Stimulated activated CD4-positive, alpha-beta T cell treated with anti-CD3 and anti-CD28 coated beads, Interleukin-4, amount 100 ng/mL, for 48 hours (primary cell): ENCODE results near the gene PRDM4.
A peak's percentile ranks its signal among the peaks of the same experiment; 100 is the strongest.

Experiments used
- DNase-seq, 2 donors: peaks; one replicate each; pipeline ENCODE4 v3.0.0-alpha.2; 2020; ENCODE audit warnings: low read depth in 2 of 2

The PRDM4 gene, protein sequence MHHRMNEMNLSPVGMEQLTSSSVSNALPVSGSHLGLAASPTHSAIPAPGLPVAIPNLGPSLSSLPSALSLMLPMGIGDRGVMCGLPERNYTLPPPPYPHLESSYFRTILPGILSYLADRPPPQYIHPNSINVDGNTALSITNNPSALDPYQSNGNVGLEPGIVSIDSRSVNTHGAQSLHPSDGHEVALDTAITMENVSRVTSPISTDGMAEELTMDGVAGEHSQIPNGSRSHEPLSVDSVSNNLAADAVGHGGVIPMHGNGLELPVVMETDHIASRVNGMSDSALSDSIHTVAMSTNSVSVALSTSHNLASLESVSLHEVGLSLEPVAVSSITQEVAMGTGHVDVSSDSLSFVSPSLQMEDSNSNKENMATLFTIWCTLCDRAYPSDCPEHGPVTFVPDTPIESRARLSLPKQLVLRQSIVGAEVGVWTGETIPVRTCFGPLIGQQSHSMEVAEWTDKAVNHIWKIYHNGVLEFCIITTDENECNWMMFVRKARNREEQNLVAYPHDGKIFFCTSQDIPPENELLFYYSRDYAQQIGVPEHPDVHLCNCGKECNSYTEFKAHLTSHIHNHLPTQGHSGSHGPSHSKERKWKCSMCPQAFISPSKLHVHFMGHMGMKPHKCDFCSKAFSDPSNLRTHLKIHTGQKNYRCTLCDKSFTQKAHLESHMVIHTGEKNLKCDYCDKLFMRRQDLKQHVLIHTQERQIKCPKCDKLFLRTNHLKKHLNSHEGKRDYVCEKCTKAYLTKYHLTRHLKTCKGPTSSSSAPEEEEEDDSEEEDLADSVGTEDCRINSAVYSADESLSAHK

DNA sequence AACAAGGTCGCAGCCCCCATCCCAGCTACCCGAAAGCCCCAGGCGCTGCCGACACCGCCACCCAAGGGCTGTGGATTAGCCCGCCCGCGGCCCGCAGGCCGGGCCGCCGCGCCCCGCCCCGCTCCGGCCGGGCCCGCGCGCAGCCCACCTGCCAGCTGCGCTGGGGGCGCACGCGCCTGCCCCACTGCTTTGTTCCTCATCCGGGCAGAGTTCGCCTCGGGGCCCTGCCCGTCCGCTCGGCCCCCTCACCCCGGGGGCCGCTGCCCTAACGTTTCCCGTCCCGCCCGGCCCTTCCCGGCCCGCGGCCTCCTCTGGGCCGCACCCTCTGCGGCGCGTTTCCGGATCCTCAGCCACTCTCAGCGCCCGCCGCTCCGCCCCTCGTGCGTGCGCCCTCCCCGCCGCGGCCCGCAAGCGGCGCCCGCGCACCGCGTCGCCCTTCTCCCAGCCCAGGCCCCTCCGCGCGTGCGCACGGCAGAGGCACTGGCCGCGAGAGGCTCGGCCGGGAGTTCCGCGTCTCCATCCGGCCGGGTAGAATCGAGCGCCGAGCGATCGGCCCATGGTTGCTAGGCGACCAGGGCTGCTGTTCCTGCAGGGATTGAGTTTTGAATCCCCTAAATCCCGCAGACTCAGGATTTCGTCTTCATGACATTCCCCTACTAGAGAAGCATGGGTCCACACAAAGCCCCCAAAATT lies at the start of gene PRDM4:
PRDM4 (minus strand) TSS at position 329 of the 693 bp plus-strand sequence. CDS start 622 bp downstream, outside the sequence.
- DNase-seq, result peak; percentile 79 to 87

DNA sequence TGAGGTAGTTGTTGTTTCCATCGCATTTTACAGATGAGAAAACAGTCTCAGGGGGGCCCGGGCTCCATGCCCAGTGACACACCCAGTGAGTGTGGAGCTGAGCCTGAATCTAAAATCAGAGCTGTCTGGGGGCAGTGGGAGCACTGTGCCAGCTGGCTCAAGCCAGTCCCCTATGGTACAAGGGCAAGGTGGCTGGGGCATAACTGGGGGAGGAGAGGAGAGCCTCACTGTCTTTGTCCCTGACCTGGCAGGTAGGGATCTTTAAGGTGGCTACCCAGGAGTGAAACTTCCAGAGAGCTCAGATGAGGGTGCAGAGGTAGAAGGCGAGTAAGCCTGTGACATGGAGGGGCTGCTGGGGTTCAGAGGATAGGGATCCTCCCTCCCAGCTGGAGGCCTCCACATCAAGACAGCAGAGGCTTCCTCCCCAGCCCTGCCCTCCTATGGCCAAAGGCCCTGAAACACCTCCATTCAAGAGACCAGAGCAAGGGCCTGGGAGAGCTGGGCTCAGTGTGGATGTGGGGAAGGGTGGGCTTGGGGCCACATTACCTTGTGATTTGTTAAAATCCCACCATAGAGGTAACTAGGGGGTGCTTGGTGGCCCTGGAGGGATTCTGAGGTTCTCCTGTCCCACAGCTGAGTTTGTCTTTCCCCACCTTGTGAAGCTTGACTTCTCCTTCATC lies 46.7 kb upstream of the PRDM4 start:
- no peak for DNase-seq

DNA sequence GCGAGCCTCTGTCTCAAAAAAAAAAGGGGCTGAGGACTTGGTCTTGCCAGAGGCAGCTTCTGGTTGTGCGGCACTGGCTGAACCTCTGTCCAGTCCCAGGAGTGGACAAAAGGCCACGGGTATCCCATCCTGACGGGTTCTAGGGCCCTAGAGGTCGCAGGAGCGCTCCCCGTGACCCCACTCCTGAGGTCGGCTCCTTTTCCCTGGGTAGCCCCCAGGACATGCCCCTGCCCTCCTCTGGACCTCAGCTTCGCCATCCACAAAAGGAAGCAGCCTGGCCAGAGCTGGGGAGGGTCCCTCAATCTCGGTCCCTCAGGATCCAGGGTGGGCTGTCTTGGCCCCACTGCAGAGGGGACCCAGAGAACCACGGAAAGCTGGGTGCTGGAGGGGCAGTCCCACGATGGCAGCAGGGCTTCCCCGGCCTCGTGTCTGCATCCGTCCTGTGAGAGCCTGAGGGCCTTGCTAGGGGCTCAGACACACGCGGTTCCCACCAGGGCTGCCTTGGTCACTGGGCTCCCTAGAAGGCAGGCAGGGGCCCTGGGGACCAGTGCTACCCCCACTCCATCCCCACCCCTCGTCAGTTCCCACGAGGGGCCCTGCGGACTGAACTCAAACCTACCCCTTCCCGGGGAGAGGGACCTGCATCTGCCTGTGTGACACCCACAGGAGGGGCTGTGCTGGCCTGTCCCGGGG lies 44.7 kb upstream of the PRDM4 start:
- DNase-seq, result no peak

DNA sequence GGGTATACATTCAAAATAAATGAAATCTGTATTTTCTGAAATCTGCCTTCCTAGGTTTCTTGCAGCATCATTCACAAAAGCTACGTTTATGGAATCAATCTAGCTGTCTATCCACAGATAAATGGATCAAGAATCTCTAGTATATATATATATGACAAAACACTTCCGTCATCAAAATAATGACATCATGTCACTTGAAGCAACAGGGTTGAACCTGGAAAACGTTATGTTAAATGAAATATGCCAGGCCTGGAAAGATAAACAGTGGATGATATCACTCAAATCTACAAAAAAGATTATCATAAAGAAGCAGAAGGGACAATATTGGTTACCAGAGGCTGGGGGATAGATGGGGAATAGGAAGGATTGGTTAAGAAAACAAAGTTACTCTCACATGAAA lies 42.2 kb upstream of the PRDM4 start:
- DNase-seq, result no peak

DNA sequence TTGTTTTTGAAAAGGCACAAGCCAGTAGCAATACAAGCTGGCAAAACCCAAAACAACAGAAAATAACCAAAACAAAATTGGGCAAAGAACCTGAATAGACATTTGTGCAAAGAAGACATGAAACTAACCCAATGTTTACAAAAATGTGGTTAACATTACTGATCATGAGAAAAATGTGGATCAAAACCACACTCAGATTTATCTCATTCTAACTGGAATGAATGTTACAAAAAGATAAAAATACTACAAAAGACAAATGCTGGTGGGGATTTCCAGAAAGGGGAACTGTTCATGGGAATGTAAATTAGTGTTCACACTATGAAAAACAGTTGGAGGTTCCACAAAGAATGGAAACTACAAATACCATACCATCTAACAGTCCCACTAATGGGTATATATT lies 40.2 kb upstream of the PRDM4 start:
- no peak for DNase-seq

DNA sequence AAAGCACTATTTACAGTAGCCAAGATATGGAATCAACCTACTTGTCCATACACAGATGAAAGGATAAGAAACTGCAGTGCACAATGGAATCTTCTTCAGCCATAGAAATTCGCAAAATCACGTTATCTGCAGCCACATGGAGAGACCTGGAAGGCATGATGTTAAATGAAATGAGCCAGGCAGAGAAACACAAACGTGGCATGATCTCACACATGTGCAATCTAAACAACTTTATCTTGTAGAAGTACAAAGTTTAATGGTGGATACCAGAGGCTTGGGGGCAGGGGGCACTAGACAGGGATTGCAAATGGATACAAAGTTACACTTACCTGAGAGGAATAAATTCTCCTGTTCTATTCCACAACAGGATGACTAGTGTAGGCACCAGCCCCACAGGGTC lies 37.6 kb upstream of the PRDM4 start:
- DNase-seq, result no peak

DNA sequence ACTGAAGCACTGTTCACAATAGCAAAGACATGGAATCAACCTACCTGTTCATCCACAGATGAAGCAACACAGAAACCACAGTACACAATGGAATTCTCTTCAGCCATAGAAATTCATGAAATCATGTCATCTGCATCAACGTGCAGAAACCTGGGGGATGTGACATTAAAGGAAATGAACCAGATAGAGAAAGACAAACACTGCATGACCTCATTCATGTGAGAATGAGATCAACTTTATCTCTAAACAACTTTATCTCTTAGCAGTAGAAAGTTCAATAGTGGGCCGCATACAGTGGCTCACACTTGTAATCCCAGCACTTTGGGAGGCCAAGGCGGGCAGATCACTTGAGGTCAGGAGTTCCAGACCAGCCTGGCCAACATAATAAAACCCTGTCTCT lies 33.5 kb upstream of the PRDM4 start:
- no peak for DNase-seq

DNA sequence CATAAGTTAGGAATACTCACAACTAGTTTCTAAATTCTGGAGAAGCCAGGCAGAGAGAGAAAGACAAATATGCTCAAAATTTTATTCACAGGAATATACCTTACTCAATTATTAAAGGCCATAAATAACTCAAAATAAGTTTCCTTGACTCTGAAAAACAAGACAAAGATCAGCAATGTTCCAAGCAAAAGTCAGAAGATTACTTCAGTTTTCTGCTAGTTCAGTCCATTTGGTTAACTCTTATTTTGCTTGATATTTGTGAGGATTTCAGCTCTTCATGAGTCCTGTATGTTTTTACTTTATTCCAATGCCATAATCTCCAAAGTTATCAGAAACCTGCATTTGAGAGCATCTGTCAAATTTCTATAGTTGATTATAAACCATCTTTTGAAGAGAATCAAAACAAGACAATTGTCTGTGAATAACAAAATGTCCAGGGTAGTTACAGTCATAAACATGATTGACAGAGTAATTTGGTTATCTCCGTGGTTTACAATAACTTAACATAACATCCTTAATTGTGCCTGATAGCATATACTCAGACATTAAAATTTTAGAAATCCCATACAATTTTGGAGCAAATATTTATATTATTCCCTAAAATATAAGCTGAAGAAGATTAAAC lies 30.6 kb upstream of the PRDM4 start:
- no peak for DNase-seq

DNA sequence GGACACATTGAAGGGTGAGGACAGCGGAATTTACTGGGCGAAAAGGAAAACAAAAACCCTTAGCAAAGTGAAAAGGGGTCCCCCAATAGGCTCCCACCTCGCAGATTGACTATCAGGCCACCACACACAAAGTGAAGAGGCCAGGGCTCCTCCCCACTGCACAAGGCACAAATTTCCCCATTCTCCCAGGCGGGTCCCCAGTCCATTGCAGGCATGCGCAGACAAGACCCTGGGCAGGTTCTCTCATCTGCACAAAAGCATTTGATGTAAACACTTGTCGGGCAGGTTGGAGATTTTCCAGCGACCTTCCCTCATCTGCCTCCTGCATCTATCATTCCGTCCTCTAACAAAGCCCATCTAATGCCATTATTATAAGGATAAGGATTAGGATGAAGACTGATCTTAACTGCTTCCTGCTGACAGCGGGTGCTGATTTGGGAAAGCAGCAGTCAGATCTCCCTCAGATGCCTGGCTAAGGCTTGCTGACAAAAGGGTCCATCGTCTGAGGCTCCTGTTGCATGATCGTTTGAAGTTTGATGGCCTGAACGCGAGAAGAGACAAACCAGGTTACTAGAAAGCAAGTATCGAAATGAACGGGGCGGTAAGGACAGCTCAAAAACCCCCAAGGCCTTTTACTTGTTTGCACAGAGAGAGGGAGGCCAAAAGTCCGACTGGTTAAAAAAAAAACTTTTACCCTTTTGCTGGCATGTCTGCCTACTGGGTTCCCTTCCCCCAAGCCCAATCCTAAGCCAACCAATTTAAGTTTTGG lies 27.9 kb upstream of the PRDM4 start:
- no peak for DNase-seq

DNA sequence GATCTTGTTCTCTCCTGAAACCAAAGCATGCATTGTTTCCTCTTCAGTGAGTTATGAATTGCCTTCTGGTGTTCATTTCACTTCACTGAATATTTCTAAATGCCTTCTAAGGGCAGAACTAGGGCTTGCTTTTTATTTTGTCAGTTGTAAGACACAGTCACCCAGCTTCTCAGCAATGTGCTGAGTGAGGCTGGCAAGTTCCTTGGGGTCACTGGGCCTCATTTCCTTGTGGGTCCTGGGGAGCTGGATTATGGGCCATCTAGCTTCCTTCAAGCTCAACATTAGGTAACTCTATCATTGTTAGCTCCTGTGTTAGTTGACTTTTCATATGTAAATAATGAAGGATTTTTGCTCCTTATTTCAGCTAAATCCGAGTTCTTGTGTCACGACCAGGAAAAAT lies 27.3 kb upstream of the PRDM4 start:
- no peak for DNase-seq

DNA sequence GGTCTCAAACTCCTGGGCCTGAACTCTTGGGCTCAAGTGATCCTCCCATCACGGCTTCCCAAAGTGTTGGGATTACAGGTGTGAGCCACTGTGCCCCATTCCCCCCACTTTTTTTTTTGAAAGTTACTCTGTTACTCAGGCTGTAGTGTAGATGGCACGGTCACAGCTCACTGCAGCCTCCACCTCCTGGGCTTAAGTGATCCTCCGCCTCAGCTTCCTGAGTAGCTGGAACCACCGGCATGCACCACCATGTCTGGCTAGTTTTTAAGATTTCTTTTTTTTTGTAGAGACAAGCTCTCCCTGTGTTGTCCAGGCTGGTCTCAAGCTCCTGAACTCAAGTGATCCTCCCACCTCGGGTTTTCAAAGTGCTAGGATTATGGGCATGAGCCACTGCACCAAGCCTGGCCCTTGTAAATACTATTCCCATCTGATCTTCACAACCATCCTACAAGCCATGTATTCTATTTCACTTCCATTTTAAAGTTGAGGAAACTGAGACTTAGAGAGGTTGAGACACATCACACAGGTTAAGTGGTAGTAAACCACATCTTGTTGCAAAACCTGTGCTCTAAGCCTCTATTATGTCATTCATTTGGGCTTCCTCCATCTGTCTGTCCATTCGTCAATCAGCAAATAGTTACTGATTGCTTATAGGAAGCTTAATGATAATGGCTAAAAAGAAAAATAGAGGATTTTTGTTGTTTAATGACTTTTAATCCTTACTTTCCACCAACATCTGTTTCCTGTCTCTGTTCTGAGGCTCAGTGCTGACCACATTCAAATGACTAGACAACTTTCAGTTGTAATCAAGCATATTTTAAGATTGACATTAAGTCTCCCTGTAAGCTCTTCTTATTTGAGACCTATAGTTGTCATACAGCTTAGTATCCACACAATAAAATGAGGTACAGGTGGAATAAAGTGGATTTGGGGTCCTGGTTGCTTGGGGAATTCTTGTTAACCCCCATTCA lies 22.8 kb upstream of the PRDM4 start:
- no peak for DNase-seq

DNA sequence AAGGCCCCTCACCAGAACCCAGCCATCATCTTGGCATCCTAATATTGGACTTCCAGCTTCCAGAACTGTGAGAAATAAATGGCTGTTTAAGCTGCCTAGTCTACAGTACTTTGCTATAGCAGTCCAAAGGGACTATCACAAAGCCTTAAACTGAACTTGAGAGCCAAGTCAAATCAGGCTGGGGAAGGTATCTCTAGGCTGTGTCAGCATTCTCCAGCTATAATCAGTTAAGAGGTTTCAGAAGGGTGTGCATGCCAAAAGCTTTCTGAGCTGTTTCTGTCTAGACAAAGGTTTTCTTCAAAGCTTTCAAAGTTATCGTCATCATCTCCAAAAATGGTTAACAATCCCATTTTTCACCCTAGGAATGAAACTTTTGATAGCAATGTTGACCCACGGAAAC lies 21.1 kb upstream of the PRDM4 start:
- DNase-seq, result no peak

DNA sequence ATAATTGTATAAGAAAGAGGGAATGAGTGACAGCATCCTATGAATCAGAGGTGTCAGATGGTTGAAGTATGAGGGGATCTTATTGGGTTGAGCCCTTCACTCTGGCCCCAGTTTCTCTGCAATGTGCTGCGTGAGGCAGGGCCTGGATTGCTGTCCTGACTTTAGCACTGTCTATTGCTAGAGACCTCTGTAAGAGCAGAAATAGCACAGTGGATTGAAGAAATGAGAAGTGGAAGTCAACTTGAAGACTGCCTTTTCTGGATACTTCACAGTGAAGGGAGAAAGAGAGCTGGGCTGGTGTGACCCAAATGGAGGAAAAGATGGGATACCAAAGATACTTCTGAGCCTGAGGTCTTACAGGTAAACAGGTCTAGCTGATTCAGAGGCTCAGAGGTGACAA lies 19.4 kb upstream of the PRDM4 start:
- DNase-seq, result no peak

DNA sequence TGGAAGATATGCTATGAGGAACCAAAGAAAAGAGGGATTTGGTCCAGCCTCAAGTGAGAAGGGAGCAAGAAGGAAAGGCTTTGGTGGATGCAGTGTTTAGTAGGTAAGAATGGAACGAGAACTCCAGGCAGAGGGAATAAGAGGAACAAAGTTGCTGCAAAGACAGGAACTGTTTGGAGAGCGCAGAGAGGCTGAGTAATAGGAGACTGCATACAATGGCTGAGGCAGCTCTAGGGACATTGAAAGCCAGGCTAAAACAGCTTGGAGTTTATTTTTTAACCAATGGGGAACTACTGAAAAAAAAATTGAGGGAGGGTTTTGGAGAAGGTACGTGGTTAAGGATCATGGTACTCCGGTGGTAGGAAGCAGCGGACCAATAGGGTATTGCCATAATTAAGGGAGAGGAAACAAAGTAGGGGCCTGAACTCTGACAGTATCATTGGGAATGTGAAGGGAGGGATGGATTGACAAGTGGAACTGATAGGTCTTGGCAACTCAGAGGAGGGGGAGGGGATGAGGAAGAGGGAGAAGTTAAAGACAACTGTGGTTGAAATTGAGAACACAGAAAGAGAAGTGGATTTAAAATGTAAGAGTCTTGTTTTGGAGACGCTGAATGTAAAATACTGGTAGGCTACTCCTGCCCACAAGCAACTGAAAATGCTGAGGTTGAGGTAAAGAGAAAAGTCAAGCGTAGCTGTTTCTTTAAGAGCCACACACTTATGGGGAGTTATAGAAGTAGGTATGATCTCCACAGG lies 18.3 kb upstream of the PRDM4 start:
- no peak for DNase-seq

DNA sequence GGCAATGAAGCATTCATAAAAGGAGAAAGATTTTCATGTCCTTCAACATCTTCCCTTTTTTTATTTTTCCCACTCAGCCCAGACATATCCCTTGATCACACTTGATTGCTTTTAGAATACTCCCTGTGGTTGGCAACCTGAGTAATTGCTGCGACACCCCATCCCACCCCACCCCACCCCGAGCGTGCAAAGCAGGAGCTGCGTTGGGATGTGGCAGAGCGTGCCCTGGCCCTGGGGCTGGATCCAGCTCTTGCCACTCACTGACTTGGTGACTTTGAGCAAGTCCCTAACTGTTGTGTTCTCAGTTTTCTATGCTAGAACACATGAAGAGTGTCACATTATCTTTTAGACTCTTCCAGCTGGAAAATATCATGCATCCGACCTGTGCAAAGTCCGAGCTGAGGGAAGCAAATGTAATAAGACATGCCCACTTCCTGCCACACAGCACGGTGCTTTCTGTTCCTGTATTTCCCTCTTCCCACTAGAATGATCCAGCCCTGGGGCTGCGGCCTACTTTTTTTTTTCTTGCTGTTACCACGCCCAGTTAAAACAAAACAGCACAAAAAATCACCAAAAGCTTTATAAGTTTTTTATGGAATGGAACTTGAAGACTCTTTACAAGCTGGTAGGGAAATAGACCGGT lies 17.6 kb upstream of the PRDM4 start:
- DNase-seq, result no peak

DNA sequence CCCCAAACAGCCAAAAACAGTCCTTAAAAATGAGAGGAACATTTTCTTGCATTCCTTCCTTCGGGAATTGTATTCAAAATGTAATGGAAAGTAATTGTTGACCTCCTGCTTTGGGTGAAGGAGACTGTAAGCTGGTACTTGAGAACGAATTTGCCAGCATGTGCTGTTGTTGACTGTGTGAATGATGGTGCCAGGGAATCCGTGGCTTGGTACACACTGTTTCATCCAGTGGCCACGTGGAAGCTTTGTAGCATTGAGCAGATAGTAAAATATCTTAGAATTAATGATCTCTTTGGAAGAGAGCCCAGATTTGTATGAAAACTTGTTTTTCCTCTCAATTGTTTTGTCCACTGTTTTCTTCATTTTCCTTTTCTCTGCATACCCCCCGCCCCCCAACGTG lies 15.2 kb upstream of the PRDM4 start:
- DNase-seq, result no peak

DNA sequence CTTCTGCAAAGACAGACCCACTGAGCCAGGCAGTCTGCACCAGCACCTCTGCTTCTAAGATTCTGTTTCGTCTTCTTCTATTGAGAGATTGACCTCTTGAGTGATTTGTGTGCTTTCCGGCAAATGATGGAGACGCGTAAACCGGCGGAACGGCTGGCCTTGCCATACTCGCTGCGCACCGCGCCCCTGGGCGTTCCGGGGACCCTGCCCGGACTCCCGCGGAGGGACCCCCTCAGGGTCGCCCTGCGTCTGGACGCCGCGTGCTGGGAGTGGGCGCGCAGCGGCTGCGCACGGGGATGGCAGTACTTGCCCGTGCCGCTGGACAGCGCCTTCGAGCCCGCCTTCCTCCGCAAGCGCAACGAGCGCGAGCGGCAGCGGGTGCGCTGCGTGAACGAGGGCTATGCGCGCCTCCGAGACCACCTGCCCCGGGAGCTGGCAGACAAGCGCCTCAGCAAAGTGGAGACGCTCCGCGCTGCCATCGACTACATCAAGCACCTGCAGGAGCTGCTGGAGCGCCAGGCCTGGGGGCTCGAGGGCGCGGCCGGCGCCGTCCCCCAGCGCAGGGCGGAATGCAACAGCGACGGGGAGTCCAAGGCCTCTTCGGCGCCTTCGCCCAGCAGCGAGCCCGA lies 14.3 kb upstream of the PRDM4 start:
- DNase-seq, result no peak
